Spleen (tissue), 7 donors: Measurements from ENCODE around the gene FMN2.

ENCODE experiments used
- CTCF ChIP-seq, 11 experiments: fragments of 200-600 bp in 7 of 11; fragments of 450-650 bp in 4 of 11; sonication (generic) in 4 of 11; IDR thresholded peaks in 8 of 11; conservative IDR thresholded peaks in 3 of 11; 1 replicate in 7 of 11; 2 replicates in 4 of 11; pipeline versions ENCODE4 v1.4.0 to v1.8.0; 2016 to 2021; ENCODE audit warnings: antibody characterized with exemption in 11 of 11, inconsistent platforms in 4 of 11, mild to moderate bottlenecking in 1 of 11
- POLR2A ChIP-seq, 3 donors: fragments of 450-650 bp; IDR thresholded peaks; one replicate each; pipeline ENCODE4 v1.5.1; 2017; ENCODE audit warnings: antibody characterized with exemption in 3 of 3, mild to moderate bottlenecking in 1 of 3
- POLR2AphosphoS5 ChIP-seq, 3 donors: sonication (generic); formaldehyde crosslinking; IDR thresholded peaks; one replicate each; pipeline ENCODE4 v1.5.1; 2017; ENCODE audit warnings: antibody characterized with exemption in 3 of 3
- donor health status: DM: no; HTN: no; CAD: no; lungs with moderate emphysema.
- donor health status: DM: no; HTN: no; CAD: no.
- donor health status: DM: no; HTN: no; CAD: no.

GRCh38 chr1:240517891-240518290 lies 426.2 kb downstream of the FMN2 start:
- no peak for TF ChIP-seq CTCF (IDR thresholded peaks at IDR 0.05 in 8 of 11, conservative IDR thresholded peaks at IDR 0.05 in 3 of 11)
- TF ChIP-seq POLR2A (IDR thresholded peaks at IDR 0.05): no peak
- no peak for TF ChIP-seq POLR2AphosphoS5 (IDR thresholded peaks at IDR 0.05)
